PC-3 (cell line): ENCODE data around the gene HOXB6. TPM values are rescaled to one million over a fixed set of nuclear protein-coding genes. Genes with fewer than 3 reads are reported as not detected.

Experiments
- ATAC-seq: fragments of 200-7000 bp; cut with Tn5 transposase; 2 replicates; pipeline ENCODE4 v1.9.1; 2020; ENCODE audit warnings: mild to moderate bottlenecking, moderate library complexity
- BruUV-seq: library from RNA; stranded (reverse); fragments of 400-500 nt; replicated peaks from 2 replicates; lab custom pipeline; 2021; lab: Mats Ljungman, UMichigan
- CTCF ChIA-PET: fragments of 300-600 bp; sonication (Branson Sonifier 250); formaldehyde crosslinking; loops from one replicate; lab custom pipeline; 2022; ENCODE audit warnings: antibody characterized with exemption; lab: Charles Lee
- POLR2A ChIA-PET: fragments of 300-600 bp; sonication (Branson Sonifier 250); formaldehyde crosslinking; loops from one replicate; lab custom pipeline; 2022; ENCODE audit warnings: antibody characterized with exemption; ENCODE audit not compliant: unreplicated experiment; lab: Charles Lee
- DNase-seq: peaks from one replicate; pipeline ENCODE4 v3.0.0-alpha.2; 2015
- H2AFZ ChIP-seq: fragments of 300-600 bp; sonication (generic); 2 replicates; pipeline ENCODE4 v1.6.0; 2016; ENCODE audit warnings: antibody characterized with exemption, low read length
- H3F3A ChIP-seq: fragments of 300-600 bp; sonication (generic); one replicate; pipeline ENCODE4 v1.6.0; 2017; ENCODE audit warnings: antibody characterized with exemption, low read length, control low read depth, mild to moderate bottlenecking; ENCODE audit not compliant: unreplicated experiment
- H3K27ac ChIP-seq: fragments of 300-600 bp; sonication (generic); 2 replicates; pipeline ENCODE4 v1.5.1; 2016; ENCODE audit warnings: mild to moderate bottlenecking, low read length
- H3K27me3 ChIP-seq: fragments of 300-600 bp; sonication (generic); 2 replicates; pipeline ENCODE4 v1.6.1; 2016; ENCODE audit warnings: low read length, mixed read lengths
- H3K36me3 ChIP-seq: fragments of 300-600 bp; sonication (generic); 2 replicates; pipeline ENCODE4 v1.6.1; 2016; ENCODE audit warnings: low read depth, mixed run types, low read length, mixed read lengths
- H3K4me1 ChIP-seq: fragments of 300-600 bp; sonication (generic); 2 replicates; pipeline ENCODE4 v1.5.1; 2016; ENCODE audit warnings: low read length; ENCODE audit not compliant: insufficient read depth
- H3K4me2 ChIP-seq: fragments of 300-600 bp; sonication (generic); 2 replicates; pipeline ENCODE4 v1.6.0; 2016; ENCODE audit warnings: low read length
- H3K4me3 ChIP-seq: fragments of 300-600 bp; sonication (generic); 2 replicates; pipeline ENCODE4 v1.5.1; 2016; ENCODE audit warnings: mild to moderate bottlenecking, low read length, mixed read lengths
- H3K79me2 ChIP-seq: fragments of 300-600 bp; sonication (generic); 2 replicates; pipeline ENCODE4 v1.6.1; 2017; ENCODE audit warnings: low read length, mixed read lengths
- H3K9ac ChIP-seq: fragments of 300-600 bp; sonication (generic); 2 replicates; pipeline ENCODE4 v1.6.0; 2016; ENCODE audit warnings: mild to moderate bottlenecking, low read length
- H3K9me2 ChIP-seq: fragments of 300-600 bp; sonication (generic); replicated peaks from 2 replicates; pipeline ENCODE4 v1.6.1; 2016; ENCODE audit warnings: mixed run types, low read length, mixed read lengths
- H3K9me3 ChIP-seq: fragments of 300-600 bp; sonication (generic); 2 replicates; pipeline ENCODE4 v1.6.1; 2016; ENCODE audit warnings: low read length, mixed read lengths
- H4K20me1 ChIP-seq: fragments of 300-600 bp; sonication (generic); 2 replicates; pipeline ENCODE4 v1.6.1; 2016; ENCODE audit warnings: low read length, mixed read lengths
- EZH2 ChIP-seq: fragments of 300-600 bp; sonication (generic); IDR thresholded peaks from one replicate; pipeline ENCODE4 v1.6.1; 2017; ENCODE audit warnings: antibody characterized with exemption, mild to moderate bottlenecking, low read length; ENCODE audit not compliant: unreplicated experiment
- EZH2phosphoT487 ChIP-seq: fragments of 300-600 bp; sonication (generic); IDR thresholded peaks from 2 replicates; pipeline ENCODE4 v1.6.1; 2018; ENCODE audit warnings: mild to moderate bottlenecking, antibody characterized with exemption, low read length, borderline replicate concordance
- intact Hi-C: fragments of 100-400 bp; cut with micrococcal nuclease; formaldehyde crosslinking; loops from 2 replicates; pipeline ENCODE4 v1.9.0; 2023
- total RNA-seq: library from RNA; depleted of rRNA; stranded (reverse); fragments of >200 nt; gene quantifications from 2 replicates; pipeline ENCODE4 v1.2.3, GENCODE V29; 2014
- TF ChIP-seq, protein P1 (sequence below): fragments of 300-600 bp; sonication (generic); conservative IDR thresholded peaks from 2 replicates; pipeline ENCODE4 v1.5.1; 2017; ENCODE audit warnings: antibody characterized with exemption, low read depth, mild to moderate bottlenecking, low read length

The HOXB6 gene
- total RNA-seq, 1 experiment from 2014 or later, result 9.5 TPM

DNA sequence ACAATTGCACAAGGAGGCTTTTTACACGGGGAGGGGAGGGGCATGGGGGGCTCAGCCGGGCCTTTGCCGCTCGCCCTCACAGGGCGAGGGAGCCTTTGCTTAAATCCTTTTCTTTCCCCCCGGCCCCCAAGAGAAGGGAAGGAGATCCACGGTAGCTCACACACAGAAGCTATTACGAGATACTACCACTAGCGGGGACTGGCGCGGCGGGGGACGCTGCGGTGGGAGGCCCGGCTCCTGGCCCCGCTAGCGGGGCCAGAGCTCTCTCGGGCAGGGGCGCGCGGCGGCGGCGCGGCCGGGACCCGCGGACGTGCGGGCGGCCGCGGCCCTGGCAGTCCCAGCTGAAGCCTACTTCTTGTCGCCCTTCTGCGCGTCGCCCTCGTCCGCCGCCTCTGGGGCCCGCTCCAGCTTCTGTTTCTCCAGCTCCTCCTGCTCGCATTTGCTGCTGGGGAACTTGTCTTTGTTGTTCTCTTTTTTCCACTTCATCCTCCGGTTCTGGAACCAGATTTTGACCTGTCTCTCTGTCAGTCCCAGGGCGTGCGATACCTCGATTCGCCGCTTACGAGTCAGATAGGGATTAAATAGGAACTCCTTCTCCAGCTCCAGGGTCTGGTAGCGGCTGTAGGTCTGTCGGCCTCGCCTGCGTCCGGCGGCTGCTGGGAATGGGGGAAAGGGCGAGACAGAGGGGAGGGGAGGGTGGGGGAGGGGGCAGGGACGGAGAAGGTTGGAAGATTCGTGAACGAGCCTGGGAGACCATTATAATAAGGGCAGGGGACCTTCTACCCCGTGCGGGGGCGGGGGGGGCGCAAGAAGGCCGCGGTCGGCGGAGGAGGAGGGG is 8.3 kb upstream of the HOXB6 start:
- Histone ChIP-seq H3K9ac (no peak overlapping the region), H3K4me1 (peaks cover 24% of the 10 kb centered on the region), H3K79me2 (no peaks in the 10 kb centered on the region), H4K20me1 (no peaks in the 10 kb centered on the region), H3K9me2 (no peaks in the 10 kb centered on the region), H2AFZ (no peak overlapping the region), H3K27ac (no peak overlapping the region), H3K4me3 (no peak overlapping the region), H3K9me3 (no peaks in the 10 kb centered on the region), H3K27me3 (peaks cover 60% of the 10 kb centered on the region), H3K36me3 (no peaks in the 10 kb centered on the region), H3F3A (no peaks in the 10 kb centered on the region), H3K4me2 (no peak overlapping the region)
- ATAC-seq, result no peak
- no peak for DNase-seq
- POLR2A ChIA-PET, result interaction anchor here (0.5 kb wide), 1 partner anchor 227 kb away, joined by 3 read pairs; no protein-coding TSS in a partner anchor
- BruUV-seq, result no TSS peak
- intact Hi-C loops, result no loop called here
- CTCF ChIA-PET, result no interaction called here
- TF ChIP-seq EZH2 (no peak), EZH2phosphoT487 (no peak)
- TF ChIP-seq, protein P1, sequence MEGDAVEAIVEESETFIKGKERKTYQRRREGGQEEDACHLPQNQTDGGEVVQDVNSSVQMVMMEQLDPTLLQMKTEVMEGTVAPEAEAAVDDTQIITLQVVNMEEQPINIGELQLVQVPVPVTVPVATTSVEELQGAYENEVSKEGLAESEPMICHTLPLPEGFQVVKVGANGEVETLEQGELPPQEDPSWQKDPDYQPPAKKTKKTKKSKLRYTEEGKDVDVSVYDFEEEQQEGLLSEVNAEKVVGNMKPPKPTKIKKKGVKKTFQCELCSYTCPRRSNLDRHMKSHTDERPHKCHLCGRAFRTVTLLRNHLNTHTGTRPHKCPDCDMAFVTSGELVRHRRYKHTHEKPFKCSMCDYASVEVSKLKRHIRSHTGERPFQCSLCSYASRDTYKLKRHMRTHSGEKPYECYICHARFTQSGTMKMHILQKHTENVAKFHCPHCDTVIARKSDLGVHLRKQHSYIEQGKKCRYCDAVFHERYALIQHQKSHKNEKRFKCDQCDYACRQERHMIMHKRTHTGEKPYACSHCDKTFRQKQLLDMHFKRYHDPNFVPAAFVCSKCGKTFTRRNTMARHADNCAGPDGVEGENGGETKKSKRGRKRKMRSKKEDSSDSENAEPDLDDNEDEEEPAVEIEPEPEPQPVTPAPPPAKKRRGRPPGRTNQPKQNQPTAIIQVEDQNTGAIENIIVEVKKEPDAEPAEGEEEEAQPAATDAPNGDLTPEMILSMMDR, result no peak

DNA sequence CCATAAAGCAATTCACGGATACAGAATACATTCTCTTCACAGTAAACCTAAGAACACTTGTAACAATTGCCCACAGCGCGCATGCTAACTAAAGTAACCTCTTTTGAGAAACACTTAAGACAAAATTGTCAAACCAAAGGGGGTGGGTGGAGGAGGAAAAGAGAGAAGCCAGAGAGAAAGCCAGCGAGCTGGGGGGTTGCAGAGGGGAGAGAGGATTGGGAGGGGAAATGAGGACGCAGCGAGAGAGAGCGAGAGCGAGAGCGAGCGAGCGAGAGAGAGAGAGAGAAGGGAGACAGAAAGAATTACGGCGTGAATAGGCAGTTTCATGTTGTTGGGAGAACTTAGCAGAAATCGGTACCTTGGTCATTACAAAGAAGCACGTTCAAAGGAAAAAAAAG is 7.7 kb upstream of the HOXB6 start:
- no peak for ATAC-seq
- ChIA-PET POLR2A (interaction anchor here (0.5 kb wide), 1 partner anchor 227 kb away, joined by 3 read pairs; no protein-coding TSS in a partner anchor), CTCF (no interaction called here)
- no peaks in the 10 kb centered on the region for H3K79me2 ChIP-seq
- no peaks in the 10 kb centered on the region for H3K36me3 ChIP-seq
- no peak overlapping the region for H3K9ac ChIP-seq
- H4K20me1 ChIP-seq, result no peaks in the 10 kb centered on the region
- no peak for TF ChIP-seq EZH2
- no peak for TF ChIP-seq EZH2phosphoT487
- TF ChIP-seq, protein P1, result no peak
- no peak overlapping the region for H3K4me3 ChIP-seq
- no peak overlapping the region for H3K27ac ChIP-seq
- no peaks in the 10 kb centered on the region for H3K9me2 ChIP-seq
- no peak overlapping the region for H2AFZ ChIP-seq
- H3K4me2 ChIP-seq, result no peak overlapping the region; the same call in 1 of the 2 replicates
- no peak for DNase-seq
- no TSS peak for BruUV-seq
- peaks cover 18% of the 10 kb centered on the region for H3K4me1 ChIP-seq
- intact Hi-C loops, result no loop called here
- H3K27me3 ChIP-seq, result peaks cover 53% of the 10 kb centered on the region
- no peaks in the 10 kb centered on the region for H3F3A ChIP-seq
- no peaks in the 10 kb centered on the region for H3K9me3 ChIP-seq
